Fibroblast of skin of right biceps (primary cell): ENCODE results near the gene CHIC2.
A peak's percentile ranks its signal among the peaks of the same experiment; 100 is the strongest.
"Not testable (repeated sequence)": the region's sequence is repeated elsewhere in the genome, so short reads cannot be mapped to it uniquely, and the experiment has no call there.

Source experiments
- DNase-seq: peaks from one replicate; pipeline ENCODE4 v3.0.0-alpha.2; 2013

The CHIC2 gene

DNA sequence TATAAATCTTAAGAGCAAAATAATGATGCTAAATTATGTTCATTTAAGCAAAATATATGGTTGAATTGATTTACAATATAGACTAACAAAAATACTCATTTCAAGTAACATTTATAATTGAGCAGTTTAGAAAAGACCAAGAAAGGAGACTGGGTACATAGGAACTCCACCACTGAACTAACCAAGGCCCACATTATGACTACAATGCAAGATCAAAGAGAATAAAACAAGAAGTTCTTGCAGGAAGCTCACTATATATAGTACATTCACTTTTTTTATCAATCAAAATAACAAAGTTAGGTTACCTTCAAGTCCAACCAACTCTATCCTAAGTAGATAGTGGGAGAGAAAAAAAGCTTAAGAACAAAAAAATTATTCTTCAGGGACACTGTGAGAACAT is 8.0 kb downstream of the CHIC2 start:
- DNase-seq, result no peak

DNA sequence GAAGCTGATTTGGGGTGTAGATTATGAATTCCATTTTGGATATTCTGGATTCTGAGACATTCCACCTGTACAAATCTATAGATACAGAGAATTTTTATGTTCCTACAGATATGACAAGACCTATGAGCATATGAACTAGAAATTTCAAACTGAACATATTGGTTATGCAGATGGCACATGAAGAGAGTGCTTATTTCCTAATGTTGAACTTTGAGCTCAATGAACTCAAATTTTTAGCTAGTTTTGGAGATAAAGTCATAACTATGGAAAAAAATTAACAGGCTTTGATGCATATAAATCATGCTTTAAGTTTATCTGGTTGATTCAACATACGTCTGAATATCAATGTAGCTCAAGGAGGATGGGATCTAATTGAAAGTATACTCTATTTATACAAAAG is 8.9 kb downstream of the CHIC2 start:
- DNase-seq, result no peak

DNA sequence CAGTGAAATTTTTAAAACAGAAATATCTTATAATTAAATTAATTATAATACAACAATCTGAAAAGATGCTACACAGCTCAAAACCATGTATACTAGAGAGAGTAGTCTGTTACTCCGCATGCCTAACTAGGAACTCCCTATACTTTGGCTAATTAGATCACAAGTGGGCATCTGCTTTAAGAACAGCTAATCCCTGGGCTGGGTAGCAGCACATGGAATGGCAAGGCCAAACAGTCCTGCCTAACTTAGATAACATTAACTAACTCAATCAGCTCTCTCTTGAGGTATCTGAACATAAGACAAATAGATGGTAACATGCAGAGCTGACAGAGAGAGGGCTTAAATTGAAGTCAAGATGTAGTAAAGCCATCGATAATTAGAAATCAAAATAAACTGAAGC is 9.9 kb downstream of the CHIC2 start:
- DNase-seq, result no peak

DNA sequence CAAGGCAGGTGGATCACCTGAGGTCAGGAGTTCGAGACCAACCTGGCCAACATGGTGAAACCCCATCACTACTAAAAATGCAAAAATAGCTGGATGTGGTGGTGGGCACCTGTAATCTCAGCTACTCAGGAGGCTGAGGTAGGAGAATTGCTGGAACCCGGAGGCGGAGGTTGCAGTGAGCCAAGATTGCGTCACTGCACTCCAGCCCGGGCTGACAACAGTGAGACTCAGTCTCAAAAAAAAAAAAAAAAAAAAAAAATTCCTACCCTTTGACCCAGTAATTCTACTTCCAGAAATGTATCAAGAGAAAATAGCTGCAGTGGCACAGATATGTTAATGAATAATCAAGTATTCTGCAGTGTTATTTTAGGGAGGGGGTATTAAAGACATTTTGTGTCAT is 11.1 kb downstream of the CHIC2 start:
- DNase-seq, result not testable (repeated sequence)

DNA sequence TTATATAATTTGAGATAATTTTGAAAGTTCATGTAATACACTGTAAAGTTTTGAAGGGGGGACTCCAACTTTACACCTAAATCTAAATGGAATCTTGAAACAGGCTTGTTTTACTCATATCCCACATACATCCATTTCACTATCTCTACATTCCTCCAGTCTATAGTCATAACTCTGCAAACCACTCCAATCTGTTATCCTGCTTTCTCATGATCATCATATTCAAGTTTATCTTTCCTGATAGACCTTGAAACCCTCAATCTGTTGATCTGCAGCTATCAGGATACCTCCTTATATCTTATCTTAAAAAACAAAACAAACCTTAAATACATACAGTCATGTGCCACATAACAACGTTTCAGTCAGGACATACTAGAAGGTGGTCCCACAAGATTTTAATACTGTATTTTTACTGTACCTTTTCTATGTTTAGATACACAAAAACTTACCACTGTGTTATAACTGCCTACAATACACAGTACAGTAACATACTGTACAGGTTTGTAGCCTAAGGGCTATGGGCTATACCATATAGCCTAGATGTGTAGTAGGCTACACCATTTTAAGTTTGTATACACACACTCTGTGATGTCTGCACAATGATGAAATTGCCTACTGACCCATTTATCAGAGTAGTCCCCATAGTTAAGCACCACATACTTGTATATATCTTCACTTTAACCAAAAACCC is 14.0 kb downstream of the CHIC2 start:
- DNase-seq, result peak; percentile 70

DNA sequence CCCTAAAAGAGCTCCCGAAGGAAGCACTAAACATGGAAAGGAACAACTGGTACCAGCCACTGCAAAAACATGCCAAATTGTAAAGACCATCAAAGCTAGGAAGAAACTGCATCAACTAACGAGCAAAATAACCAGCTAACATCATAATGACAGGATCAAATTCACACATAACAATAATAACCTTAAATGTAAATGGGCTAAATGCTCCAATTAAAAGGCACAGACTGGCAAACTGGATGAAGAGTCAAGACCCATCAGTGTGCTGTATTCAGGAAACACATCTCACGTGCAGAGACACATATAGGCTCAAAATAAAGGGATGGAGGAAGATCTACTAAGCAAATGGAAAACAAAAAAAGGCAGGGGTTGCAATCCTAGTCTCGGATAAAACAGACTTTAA is 20.8 kb downstream of the CHIC2 start:
- DNase-seq, result not testable (repeated sequence)

DNA sequence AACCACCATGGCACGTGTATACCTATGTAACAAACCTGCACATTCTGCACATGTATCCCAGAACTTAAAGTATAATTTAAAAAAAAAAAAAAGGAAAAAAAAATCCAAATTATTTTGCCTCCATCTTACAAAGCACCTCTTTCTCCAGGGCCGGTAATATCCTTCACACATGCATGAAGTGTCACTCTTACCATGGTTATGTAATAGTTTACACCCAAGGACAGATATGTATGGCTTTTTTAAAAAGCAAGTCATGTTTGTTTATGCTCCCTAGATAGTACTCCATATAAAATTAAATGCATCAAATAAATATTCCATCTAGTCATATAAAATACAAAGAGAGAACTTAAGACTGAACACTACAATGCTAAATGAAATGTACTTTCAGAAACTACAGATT is 22.5 kb downstream of the CHIC2 start:
- DNase-seq, result no peak

DNA sequence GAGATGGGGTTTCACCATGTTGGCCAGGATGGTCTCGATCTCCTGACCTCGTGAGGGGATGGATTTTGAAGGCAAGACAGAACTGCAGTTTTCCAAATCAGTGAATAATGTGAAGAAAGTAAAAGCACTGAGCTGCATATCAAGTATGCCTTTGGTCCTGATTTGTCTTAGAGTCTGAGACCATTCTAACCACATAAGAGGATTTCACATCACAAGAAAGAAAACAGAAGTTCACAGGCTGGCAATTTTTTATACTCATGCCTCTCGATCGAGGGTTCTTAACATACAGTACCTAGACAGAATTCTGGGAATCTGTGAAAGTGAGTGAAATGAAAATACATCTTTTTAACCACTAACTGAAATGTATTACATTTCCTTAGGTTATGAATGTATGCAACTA is 23.3 kb downstream of the CHIC2 start:
- DNase-seq, result no peak

DNA sequence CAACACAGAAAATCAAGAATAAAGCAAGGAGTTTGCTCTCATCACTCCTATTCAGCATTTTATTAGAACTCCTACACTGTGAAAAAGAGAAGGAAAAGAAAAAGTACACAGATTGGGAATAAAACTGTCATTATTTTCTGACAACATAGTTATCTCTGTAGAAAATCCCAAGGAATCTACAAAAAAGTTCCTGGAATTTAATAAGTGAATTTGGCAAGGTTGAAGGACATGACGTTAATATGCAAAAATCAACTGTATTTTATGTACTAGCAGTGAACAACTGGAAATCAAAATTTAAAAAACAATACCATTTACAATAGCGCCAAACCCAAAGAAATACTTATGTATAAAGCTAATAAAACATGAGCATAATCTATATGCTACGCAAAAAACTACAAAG is 26.3 kb downstream of the CHIC2 start:
- DNase-seq, result no peak

DNA sequence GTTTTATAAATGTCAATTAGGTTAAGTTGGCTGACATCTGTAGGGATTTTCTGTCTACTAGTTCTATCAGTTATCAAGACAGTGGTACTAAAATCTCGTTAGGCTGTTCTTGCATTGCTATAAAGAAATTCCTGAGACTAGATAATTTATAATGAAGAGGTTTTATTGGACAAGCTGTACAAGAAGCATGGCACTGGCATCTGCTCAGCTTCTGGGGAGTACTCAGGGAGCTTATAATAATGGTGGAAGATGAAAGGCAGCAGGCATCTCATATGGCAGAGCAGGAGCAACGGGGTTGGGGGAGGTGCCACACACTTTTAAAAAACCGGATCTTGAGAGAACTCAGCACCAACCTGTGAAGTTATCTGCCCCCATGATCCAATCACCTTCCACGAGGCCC is 28.2 kb downstream of the CHIC2 start:
- DNase-seq, result no peak

DNA sequence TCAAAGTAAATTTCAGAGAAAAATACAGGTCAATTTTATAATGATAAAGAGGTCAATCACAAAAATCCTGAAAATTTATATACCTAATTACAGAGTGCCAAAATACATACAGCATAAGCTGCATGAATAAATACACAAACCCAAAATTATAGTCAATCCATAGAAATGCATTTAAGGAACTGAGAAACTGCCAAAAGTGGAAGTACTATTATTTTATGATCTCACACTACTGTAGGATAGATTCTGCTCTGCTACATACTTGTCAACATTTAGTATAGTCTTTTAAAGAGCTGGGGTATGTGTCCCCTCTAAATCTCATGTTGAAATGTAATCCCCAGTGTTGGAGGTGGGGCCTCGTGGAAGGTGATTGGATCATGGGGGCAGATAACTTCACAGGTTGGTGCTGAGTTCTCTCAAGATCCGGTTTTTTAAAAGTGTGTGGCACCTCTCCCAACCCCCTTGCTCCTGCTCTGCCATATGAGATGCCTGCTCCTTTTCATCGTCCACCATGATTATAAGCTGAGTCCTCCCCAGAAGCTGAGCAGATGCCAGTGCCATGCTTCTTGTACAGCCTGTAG is 31.8 kb downstream of the CHIC2 start:
- DNase-seq, result no peak

DNA sequence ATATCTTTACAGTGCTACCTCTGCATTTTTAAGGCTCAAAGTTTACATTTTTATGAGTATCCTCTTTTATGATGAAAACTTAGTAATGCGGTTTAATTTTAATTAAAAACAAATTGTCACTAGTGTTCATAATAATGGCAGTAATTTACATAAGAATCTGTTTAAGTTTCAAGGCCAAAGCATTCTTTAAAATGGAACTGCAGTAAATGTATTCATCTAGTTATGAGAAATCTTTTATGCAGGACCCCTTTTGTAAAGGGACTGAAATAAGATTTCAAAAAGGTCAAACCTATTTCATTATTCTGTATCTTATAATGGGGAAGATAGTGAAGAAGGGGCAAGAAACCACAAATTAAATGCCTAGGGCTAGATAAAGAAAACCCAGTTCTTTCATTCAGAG is 37.1 kb downstream of the CHIC2 start:
- no peak for DNase-seq

DNA sequence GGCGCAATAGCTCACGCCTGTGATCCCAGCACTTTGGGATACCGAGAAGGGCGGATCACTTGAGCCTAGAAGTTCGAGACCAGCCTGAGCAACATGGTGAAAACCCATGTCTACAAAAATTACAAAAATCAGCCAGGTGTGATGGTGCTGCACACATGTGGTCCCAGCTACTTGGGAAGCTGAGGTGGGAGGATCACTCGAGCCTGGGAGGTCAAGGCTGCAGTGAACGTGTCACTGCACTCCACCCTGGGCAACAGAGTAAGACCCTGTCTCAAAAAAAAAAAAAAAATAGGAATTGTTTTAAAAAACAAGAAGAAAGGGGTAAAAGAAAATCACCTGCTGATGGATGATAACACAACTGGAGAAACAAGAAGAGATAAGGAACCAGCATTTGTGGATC is 38.8 kb downstream of the CHIC2 start:
- DNase-seq, result no peak

DNA sequence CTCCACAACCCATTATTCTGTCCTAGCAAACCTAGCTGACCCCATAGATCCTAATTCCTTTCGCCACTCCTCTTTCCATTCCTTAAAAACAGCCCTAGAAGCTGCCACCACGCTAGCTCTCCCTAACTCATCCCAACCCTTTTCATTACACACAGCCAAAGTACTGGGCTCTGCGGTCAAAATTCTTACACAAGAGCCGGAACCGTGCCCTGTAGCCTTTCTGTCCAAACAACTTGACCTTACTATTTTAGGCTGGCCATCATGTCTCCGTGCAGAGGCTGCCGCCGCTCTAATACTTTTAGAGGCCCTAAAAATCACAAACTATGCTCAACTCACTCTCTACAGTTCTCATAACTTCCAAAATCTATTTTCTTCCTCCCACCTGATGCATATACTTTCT is 41.4 kb downstream of the CHIC2 start:
- not testable (repeated sequence) for DNase-seq

DNA sequence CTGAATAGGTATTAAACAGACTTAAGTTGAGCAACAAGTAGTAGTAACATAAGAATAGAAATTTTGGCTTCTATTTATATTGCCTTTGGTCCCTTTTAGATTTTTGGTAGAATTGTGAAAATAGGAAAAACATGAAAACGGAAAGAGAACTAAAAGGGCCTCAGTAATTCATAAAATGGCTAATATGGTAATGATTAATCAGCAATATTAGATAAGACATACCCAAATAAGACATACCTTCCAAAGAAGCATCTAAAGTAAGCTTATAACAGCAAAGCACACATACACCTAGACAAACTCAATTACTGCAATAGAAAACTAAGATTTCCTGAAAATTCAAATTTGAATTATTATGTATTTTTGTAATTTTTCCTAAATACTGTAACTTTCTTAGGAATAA is 46.4 kb downstream of the CHIC2 start:
- no peak for DNase-seq

DNA sequence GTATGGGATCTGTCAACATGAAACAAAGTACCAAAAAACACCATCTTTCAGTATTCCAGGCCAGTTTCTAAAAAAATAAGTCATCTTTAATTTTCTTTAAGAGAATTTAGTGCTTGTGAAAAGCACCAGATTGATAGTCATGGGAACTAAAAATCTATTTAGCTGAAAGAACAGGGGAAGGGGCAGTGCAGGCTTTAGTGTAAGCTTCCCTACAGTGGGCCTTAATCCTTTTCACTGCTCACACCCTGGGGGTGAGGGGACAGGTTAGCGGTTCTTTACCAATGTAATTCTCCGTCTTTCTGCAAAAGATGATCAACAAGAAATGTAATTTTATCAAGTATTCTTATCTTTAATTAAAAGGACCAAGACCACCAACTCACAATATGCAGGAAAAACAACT is 47.1 kb downstream of the CHIC2 start:
- no peak for DNase-seq

DNA sequence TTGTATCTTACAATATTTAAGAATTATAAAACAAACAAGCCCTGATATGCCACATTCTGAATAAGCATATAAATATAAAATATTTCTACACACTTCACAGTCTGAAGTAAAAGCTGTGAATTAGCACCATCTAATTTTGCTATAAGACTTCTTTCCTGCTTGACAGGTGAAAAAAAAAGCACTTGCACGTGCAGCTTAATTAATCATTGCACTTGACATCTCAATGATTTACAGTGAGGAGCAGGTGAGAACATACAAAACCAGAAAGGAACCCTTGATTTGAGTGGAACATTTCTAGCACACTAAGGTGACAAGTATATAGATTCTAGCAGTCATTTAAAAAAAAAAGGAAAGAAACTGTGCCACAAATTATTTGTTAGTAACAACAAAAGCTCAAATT is 47.9 kb downstream of the CHIC2 start:
- DNase-seq, result no peak

DNA sequence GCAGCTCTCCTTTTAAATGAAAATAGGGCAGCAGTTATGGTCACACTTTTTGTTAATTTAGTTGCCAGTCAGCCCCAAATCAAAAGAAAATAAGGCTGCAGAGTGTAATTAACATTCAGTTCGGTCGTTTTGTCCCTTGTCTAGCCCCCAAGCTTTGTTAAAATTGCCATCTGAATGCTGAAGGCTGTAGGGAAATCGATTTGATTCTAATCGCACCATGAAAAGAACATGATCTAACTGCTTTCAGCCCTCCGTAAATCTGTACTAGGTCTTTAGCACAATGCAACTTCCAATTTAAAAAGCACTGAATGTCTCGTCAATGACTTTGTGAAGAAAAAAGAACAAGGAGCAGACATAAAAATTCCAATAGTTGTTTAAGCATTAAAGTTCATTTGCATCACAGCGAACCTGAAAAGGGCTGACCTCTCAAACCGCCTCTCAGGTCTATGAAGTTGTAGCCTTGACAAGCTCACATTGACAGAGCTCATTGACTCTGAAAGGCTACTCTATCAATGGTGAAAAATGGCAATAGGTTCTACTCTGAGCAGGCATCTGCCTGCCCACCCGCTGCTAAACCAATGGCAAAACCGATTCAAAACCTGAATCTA is 48.9 kb downstream of the CHIC2 start:
- no peak for DNase-seq

DNA sequence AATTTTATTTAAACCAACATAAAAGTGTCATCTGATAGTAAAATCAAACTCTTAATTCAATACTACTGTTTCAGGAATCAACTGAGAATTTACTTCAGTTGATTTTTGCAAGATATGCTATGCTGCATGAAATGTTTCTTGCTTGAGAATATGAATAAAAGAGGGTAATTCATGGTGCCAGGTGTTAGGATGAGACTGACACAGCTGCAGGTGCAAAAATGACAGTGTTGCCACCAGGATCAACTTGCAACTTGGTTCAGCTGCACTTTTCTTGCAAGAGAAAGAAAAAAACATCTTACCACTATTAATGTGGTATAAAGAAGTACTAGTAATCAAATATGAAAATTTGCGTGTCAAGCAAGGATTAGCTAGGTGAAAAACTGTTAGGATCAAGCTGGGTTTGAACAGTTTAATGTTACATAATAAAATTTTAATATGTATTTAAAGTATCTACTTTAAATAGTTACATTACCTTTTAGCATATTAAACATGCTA is 49.7 kb downstream of the CHIC2 start:
- DNase-seq, result no peak

DNA sequence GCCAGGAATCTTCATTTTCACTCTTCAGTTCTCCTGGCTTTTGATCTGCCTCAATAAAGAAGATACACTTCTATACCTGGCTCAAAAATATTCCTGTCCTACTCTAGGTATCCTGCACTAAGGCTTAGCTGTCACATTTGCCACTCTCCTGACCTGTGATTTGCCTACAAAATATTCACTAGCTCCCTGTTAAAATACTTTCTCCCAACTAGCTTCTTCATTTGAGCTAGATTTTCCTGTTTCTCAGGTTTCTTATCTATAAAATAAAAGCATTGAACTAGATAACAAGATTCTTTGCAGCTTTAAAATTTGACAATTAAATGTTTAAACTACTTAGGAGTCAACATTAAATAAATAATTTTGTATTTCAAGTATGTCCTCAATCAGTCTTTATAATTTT is 53.2 kb downstream of the CHIC2 start:
- DNase-seq, result no peak

DNA sequence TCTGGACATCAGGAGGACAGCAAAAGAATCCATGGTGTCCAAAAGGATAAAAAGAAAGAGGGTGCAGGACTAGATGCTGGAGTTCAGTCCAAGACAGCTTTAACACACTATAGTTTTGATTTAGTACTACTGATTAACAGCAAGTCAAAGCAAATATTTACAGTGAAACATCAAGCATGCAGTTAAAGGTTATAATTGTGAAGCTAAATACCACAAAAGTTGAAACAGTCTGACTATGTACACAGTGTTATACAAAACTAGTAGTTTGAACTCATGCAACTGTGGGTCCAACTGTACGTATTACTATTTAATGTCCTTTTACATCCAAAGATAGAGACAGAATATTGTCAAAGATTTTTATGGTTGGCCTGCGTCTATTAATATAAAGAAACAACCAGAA is 57.6 kb downstream of the CHIC2 start:
- DNase-seq, result no peak

DNA sequence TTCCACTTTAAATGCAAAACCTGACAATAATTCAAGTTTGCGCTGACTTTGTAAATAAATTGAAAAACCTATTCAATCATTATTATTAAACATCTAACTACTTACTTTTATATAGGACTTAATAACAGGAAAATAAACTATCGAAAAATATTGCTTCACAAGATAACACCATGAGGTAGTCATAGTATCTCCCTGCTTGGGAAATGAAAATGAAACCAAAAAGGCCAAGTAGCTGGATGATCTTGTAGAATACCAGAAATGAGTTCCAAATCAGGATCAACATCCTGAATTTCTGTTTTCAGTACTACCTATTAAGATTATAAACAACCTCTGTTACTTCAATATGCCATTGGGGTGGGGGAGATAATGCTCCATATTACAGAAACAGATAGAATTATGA is 58.9 kb downstream of the CHIC2 start:
- no peak for DNase-seq

DNA sequence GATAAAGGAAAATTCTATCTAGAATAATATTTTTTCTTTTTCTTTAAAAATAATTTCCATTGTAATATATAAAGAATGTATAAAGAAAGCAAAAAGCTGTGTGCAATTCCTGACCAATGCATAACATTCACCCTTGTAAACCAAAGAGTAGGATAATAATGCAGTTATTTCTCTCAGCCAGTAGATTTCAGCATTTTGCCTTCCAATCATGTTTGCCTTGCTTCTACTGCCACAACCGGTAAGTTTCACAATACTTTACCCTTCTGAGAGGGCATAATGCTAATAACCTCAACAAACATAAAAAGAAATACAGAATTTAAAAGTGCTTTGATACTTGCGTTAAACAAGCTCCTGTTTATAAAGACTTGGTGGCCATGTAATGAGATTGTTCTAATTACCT is 59.9 kb downstream of the CHIC2 start:
- no peak for DNase-seq

DNA sequence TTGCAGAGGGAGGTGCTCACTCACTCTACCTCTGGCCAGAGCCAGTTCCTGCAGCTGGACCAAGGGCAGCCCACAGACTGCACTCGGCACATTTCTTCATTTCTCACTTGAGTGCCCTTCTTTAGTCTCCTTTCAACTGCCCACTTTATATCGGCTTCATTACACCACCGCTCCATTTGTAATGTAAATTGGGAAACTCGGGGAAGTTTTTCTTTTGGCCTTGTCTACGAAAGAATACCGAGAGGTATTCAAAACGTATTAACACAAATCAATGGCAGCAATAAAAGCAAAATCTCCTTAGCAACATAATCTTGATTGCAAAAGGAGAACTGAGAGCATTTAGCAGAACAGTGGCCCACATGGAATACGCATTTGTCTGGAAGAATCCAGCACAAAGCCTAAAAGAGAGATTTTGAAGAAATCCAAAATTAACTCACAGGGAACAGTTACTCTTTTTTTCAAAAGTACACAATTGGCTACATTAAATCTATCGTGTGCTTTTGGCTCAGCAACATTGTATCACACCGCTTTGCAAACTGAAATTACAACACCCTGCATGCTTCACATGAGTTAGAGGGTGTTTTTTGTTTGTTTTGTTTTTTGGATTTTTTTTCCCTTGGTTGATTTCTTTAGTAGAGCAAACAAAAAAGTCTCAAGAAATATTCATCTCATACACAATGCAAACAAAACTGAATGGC is 62.6 kb downstream of the CHIC2 start:
- DNase-seq, result no peak
